Activated CD4-positive, alpha-beta T cell treated with anti-CD3 and anti-CD28 coated beads, Interleukin-2, amount 10 ng/mL, durations not matched to agents 7 days and 5 days (primary cell): ENCODE data around the gene FAM13B. TPM values are rescaled to one million over a fixed set of nuclear protein-coding genes. Genes with fewer than 3 reads are reported as not detected.
"Not testable (repeated sequence)": the region's sequence is repeated elsewhere in the genome, so short reads cannot be mapped to it uniquely, and the experiment has no call there.

ENCODE experiments used
- CTCF ChIA-PET: fragments of 350-600 bp; sonication (Branson Sonifier 250); formaldehyde crosslinking; loops from one replicate; lab custom pipeline; 2021; ENCODE audit warnings: antibody characterized with exemption; lab: Charles Lee
- POLR2A ChIA-PET: fragments of 350-600 bp; sonication (Branson Sonifier 250); formaldehyde crosslinking; loops from one replicate; lab custom pipeline; 2021; ENCODE audit warnings: antibody characterized with exemption; lab: Charles Lee
- DNase-seq: peaks from one replicate; pipeline ENCODE4 v3.0.0-alpha.2; 2020
- H3K27ac Mint-ChIP-seq: one replicate; pipeline ENCODE4 v1.8.0; 2021; ENCODE audit warnings: mild to moderate bottlenecking, moderate library complexity, mixed read lengths
- H3K27me3 Mint-ChIP-seq: one replicate; pipeline ENCODE4 v1.8.0; 2021; ENCODE audit warnings: mixed read lengths
- H3K36me3 Mint-ChIP-seq: one replicate; pipeline ENCODE4 v1.8.0; 2021; ENCODE audit warnings: low read depth, mixed read lengths
- H3K4me1 Mint-ChIP-seq: one replicate; pipeline ENCODE4 v1.8.0; 2021; ENCODE audit warnings: mixed read lengths
- H3K4me3 Mint-ChIP-seq: one replicate; pipeline ENCODE4 v1.8.0; 2021; ENCODE audit warnings: mild to moderate bottlenecking, moderate library complexity, mixed read lengths
- H3K9me3 Mint-ChIP-seq: one replicate; pipeline ENCODE4 v1.8.0; 2021; ENCODE audit warnings: mixed read lengths
- total RNA-seq, 2 experiments: library from RNA; stranded (reverse); gene quantifications; one replicate each; pipeline ENCODE4 v1.2.3, GENCODE V29; 2021

The FAM13B gene
- total RNA-seq, 2 experiments from 2014 or later: 31.3 to 35.2 TPM

DNA sequence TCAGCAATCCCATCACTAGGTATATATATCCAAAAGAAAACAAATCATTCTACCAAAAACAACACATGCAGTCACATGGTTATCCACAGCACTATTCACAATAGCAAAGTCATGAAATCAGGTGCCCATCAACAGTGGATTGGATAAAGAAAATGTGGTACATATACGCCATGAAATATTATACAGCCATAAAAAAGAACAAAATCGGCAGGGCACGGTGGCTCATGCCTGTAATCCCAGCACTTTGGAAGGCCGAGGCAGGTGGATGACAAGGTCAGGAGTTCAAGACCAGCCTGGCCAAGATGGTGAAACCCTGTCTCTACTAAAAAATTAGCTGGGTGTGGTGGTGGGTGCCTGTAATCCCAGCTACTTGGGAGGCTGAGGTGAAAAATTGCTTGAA is 88.6 kb downstream of the FAM13B start:
- H3K4me1 Mint-ChIP-seq, H3K27me3 Mint-ChIP-seq, DNase-seq, POLR2A ChIA-PET, H3K9me3 Mint-ChIP-seq, H3K4me3 Mint-ChIP-seq, H3K27ac Mint-ChIP-seq: not testable (repeated sequence)
- CTCF ChIA-PET: interaction anchor here (1.7 kb wide), 1 partner anchor 92 kb away, joined by 6 read pairs; no protein-coding TSS in a partner anchor
- H3K36me3 Mint-ChIP-seq: peaks cover 70% of the 10 kb centered on the region

DNA sequence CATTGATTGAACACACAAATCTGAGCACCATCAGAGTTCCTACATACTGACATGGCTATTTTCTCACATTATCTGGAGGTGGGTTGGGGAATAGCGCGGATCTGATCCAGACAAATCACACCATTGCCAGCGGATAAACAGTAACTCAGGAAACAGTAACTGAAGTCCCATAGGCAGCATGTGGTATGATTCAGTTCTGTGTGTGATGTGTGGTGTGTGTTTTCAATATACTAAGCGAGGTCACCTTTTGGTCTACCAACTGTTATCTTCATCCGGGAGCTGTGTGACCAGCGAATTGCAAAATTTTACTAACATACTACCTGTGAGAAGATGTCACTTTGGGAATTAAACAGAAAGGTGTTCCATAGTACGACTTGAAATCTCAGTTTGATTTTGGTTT is 93.5 kb downstream of the FAM13B start:
- ChIA-PET CTCF (no interaction called here), POLR2A (no interaction called here)
- no peak overlapping the region for H3K4me3 Mint-ChIP-seq
- no peak overlapping the region for H3K27ac Mint-ChIP-seq
- H3K36me3 Mint-ChIP-seq: peaks cover 51% of the 10 kb centered on the region
- peaks cover 8% of the 10 kb centered on the region for H3K4me1 Mint-ChIP-seq
- no peaks in the 10 kb centered on the region for H3K27me3 Mint-ChIP-seq
- H3K9me3 Mint-ChIP-seq: no peaks in the 10 kb centered on the region
- DNase-seq: no peak

DNA sequence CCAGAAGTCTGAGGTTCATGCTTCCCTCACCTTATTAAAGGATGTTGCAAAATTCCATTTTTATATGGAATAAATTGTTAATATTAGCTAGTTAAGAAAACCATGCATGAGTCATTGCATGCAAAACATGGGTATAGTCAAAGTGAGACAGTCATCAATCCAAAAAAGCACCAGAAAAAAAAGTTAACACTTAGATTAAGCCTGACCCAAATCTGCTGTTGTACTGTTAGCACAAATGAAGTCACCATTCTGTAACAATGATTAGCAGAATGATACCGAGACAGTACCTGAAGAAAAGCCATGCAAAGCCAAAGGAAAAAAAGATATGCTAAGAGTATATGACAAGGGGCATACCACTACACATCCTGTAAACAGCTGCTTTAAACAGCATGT is 94.1 kb downstream of the FAM13B start:
- Mint-ChIP-seq H3K4me3 (no peak overlapping the region), H3K4me1 (peaks cover 8% of the 10 kb centered on the region), H3K27me3 (no peaks in the 10 kb centered on the region), H3K9me3 (no peaks in the 10 kb centered on the region), H3K27ac (no peak overlapping the region), H3K36me3 (peaks cover 46% of the 10 kb centered on the region)
- DNase-seq: no peak
- POLR2A ChIA-PET: interaction anchor here (0.7 kb wide), 1 partner anchor 1356 kb away, joined by 3 read pairs; no protein-coding TSS in a partner anchor
- CTCF ChIA-PET: no interaction called here

DNA sequence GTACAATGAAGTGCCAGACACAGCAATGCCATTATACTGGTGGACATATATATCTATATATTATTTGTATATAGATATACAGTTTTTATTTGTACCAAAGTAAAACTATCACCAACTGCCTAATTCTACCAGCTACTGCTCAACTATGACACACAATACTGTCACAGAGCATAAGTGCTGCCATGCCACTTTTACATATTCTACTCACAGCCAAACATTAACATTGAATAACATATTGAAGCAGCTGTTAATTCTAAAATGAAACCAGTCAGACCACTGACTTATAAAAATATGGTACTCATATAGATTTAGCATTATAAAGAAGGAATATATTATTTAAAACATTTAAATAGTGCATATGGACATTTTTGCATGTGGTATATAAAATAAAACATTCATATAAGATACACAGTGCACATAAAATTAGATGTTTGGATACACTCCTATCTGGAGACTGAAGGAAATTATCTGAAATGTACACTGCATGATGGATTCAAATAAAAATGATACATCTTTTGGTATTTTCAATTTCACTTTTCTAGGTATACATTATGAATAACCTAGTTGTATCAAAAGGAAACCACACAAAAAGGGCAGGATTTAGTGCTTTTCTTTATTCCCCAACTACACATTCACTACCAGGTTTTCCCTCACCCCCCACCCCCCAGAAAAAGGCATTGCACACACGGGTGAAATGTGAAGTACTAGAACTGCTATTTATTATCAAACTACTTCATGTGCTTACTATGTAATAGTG is 94.7 kb downstream of the FAM13B start:
- Mint-ChIP-seq H3K9me3 (no peaks in the 10 kb centered on the region), H3K27ac (no peak overlapping the region), H3K4me1 (peaks cover 8% of the 10 kb centered on the region), H3K4me3 (no peak overlapping the region), H3K27me3 (no peaks in the 10 kb centered on the region), H3K36me3 (peaks cover 46% of the 10 kb centered on the region)
- no peak for DNase-seq
- POLR2A ChIA-PET: interaction anchor here (0.7 kb wide), 1 partner anchor 1357 kb away, joined by 3 read pairs; no protein-coding TSS in a partner anchor
- CTCF ChIA-PET: no interaction called here

DNA sequence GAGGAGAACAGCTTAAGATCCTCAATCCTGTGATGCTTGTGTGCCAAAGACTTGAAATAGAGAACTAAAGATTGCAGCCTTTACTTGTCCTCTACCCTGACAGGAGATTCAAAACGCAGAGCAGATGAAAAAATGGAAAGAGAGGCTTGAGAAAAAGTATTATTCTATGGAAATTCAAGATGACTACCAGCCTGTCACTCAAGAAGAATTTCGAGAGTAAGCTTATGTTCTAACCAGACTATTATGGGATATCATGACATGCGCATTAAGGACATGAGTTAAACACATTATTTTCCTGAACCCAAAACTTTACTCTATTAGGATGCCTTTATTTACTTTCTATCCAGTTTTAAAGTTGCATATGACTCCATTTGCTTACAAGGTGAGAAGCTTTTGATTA is 97.2 kb downstream of the FAM13B start:
- DNase-seq: no peak
- CTCF ChIA-PET: interaction anchor here (0.6 to 1.1 kb wide), 5 partner anchors 11 to 1314 kb away, joined by 3 to 5 read pairs (median 3); no protein-coding TSS in a partner anchor
- Mint-ChIP-seq H3K4me1 (peaks cover 8% of the 10 kb centered on the region), H3K9me3 (no peaks in the 10 kb centered on the region), H3K4me3 (no peak overlapping the region), H3K27me3 (no peaks in the 10 kb centered on the region), H3K36me3 (peaks cover 25% of the 10 kb centered on the region), H3K27ac (no peak overlapping the region)
- POLR2A ChIA-PET: interaction anchor here (0.6 kb wide), 1 partner anchor 1669 kb away, joined by 4 read pairs; no protein-coding TSS in a partner anchor

DNA sequence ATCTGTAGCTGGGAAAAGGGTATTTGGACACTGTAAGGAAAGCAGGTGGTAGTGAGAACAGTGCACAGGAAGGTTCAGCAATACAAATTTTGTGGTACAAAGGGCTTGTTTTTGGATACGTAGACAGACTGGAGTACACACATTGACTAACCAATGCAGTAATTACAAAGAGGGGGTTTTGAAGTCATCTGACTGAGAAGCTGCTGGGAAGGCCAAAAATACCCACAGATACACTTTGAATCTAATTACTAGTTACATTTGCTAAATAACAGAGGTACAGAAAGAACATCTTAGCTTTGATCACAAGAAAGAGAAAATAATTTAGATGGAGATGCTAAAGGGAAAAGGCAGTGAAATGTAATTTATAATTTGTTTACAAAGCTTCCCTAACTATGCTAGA is 97.7 kb downstream of the FAM13B start:
- CTCF ChIA-PET: interaction anchor here (0.6 to 1.1 kb wide), 3 partner anchors 19 to 192 kb away, joined by 3 to 5 read pairs (median 3); no protein-coding TSS in a partner anchor
- no peak overlapping the region for H3K4me3 Mint-ChIP-seq
- POLR2A ChIA-PET: interaction anchor here (0.6 kb wide), 1 partner anchor 1670 kb away, joined by 4 read pairs; no protein-coding TSS in a partner anchor
- no peaks in the 10 kb centered on the region for H3K27me3 Mint-ChIP-seq
- peaks cover 8% of the 10 kb centered on the region for H3K4me1 Mint-ChIP-seq
- no peak overlapping the region for H3K27ac Mint-ChIP-seq
- DNase-seq: no peak
- H3K9me3 Mint-ChIP-seq: no peaks in the 10 kb centered on the region
- H3K36me3 Mint-ChIP-seq: peaks cover 21% of the 10 kb centered on the region

DNA sequence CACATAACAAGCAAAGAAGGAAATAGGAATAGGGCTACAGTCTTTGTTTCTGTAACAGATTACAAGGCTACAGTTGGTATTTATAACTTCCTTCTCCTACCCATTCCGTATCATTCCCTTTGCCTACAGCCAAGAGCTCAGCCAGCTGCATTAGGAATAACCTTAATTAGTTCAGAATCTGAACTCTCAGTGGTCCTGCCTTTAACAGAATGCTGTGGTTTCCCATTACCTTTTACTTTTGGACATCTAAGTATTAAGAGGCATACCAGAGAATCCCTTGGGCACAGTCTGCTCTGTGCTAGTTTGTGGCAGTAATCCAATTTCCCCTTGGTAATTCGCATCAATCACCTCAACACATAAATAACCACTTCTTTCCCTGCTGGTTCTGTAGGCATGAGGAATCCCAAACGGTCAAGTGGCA is 99.4 kb downstream of the FAM13B start:
- Mint-ChIP-seq H3K4me1 (peaks cover 2% of the 10 kb centered on the region), H3K27ac (no peak overlapping the region), H3K36me3 (peaks cover 8% of the 10 kb centered on the region), H3K4me3 (no peak overlapping the region), H3K9me3 (no peaks in the 10 kb centered on the region), H3K27me3 (no peaks in the 10 kb centered on the region)
- DNase-seq: no peak
- ChIA-PET POLR2A (no interaction called here), CTCF (no interaction called here)

DNA sequence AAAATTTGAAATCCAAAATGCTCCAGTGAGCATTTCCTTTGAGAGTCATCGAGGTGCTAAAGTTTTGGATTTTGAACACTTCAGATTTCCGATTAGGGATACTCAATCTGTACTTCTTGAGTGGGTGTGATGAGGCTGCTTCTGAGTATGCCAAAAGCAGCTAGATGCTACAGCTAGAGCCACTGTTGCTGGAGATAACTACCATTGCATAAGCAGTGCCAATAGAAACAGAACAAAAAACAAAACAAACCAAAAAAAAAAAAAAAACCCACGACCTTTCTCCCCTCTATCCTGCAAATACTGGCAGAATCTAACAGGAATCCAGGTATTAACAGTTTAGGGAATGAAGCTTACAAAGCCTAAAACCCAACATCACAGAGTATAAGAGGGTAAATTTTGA is 100.1 kb downstream of the FAM13B start:
- POLR2A ChIA-PET: no interaction called here
- Mint-ChIP-seq H3K27ac (no peak overlapping the region), H3K36me3 (peaks cover 8% of the 10 kb centered on the region), H3K4me1 (peaks cover 2% of the 10 kb centered on the region), H3K9me3 (no peaks in the 10 kb centered on the region), H3K27me3 (no peaks in the 10 kb centered on the region), H3K4me3 (no peak overlapping the region)
- no peak for DNase-seq
- CTCF ChIA-PET: interaction anchor here (0.6 kb wide), 1 partner anchor 215 kb away, joined by 3 read pairs; no protein-coding TSS in a partner anchor

DNA sequence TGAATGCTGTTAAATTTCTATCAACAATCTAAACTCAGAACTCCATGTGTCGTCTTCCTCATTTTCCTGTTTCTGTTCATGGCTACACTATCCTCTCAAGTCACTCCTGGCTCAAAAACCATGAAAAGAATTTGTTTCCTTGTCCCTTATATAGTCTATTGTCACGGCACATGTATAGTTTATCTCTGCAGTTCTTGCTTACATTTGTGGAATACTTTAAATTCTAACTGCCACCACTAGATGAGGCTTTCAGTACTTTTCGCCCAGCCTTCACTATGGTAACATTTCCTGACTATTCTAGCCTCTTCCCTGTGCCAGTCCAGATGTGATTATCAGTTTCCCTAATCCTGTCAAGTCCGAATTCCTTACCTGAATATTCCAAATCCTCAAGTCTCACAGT is 109.0 kb downstream of the FAM13B start:
- ChIA-PET CTCF (no interaction called here), POLR2A (no interaction called here)
- H3K27me3 Mint-ChIP-seq: no peaks in the 10 kb centered on the region
- DNase-seq: no peak
- H3K36me3 Mint-ChIP-seq: no peaks in the 10 kb centered on the region
- no peak overlapping the region for H3K4me3 Mint-ChIP-seq
- H3K4me1 Mint-ChIP-seq: no peaks in the 10 kb centered on the region
- H3K27ac Mint-ChIP-seq: no peak overlapping the region
- no peaks in the 10 kb centered on the region for H3K9me3 Mint-ChIP-seq

DNA sequence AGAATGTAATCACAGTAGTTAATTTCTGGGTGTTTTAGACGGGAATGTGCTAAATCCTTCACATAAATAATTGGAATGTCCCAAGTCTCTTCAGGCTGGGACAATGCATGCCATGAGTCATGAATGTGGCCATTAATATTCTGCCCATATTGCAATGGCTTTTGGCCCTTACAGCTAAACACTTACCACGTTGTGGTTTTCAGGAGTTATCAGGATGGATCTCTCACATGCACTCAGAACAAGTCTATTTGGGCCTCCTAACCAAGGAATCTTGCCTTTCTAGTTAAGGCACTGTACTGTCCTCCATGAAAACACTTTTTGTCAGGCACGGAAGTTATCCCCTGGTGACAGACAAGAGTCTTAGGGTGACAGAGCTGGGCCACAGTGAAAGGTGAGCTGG is 110.9 kb downstream of the FAM13B start:
- no peaks in the 10 kb centered on the region for H3K9me3 Mint-ChIP-seq
- no peak overlapping the region for H3K4me3 Mint-ChIP-seq
- ChIA-PET CTCF (interaction anchor here (1.3 kb wide), 1 partner anchor 31 kb away, joined by 3 read pairs; no protein-coding TSS in a partner anchor), POLR2A (no interaction called here)
- peaks cover 2% of the 10 kb centered on the region for H3K27me3 Mint-ChIP-seq
- H3K36me3 Mint-ChIP-seq: no peaks in the 10 kb centered on the region
- no peak for DNase-seq
- no peaks in the 10 kb centered on the region for H3K4me1 Mint-ChIP-seq
- no peak overlapping the region for H3K27ac Mint-ChIP-seq

DNA sequence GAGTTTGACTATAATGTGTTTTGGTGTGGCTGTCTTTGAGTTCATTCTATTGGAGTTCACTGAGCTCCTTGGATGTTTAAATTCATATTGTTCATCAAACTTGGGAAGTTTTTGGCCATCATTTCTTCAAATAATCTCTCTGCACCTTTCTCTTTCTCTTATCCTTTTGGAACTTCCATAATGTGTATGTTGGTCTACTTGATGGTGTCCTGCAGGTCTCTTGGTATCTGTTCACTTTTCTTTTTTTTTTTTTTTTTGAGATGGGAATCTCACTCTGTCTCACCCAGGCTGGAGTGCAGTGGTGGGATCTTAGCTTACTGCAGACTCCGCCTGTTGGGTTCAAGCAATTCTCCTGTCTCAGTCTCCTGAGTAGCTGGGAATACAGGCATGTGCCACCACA is 116.0 kb downstream of the FAM13B start:
- POLR2A ChIA-PET: interaction anchor here (0.6 kb wide), 1 partner anchor 170 kb away, joined by 8 read pairs; no protein-coding TSS in a partner anchor

DNA sequence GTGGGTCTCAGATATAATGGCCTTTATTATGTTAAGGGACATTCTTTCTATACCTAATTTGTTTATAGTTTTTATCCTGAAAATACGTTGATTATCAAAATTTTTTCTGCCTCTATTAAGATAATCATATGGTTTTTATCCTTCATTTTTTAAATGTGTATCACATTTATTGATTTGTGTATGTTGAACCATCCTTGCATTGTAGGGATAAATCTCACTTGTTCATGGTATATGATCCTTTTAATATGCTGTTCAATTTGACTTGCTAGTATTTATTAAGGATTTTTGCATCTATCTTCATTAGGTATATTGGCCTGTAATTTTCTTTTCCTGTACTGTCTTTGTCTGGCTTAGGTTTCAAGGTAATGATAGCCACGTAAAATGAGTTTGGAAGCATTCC is 118.1 kb downstream of the FAM13B start:
- H3K9me3 Mint-ChIP-seq: peaks cover 7% of the 10 kb centered on the region
- H3K4me1 Mint-ChIP-seq: no peaks in the 10 kb centered on the region
- ChIA-PET CTCF (interaction anchor here (0.9 kb wide), 1 partner anchor 82 kb away, joined by 3 read pairs; no protein-coding TSS in a partner anchor), POLR2A (no interaction called here)
- no peak for DNase-seq
- no peaks in the 10 kb centered on the region for H3K36me3 Mint-ChIP-seq
- peaks cover 4% of the 10 kb centered on the region for H3K27me3 Mint-ChIP-seq
- H3K4me3 Mint-ChIP-seq: no peak overlapping the region
- no peak overlapping the region for H3K27ac Mint-ChIP-seq

More for the DNA sequence above, 116.0 kb downstream of the FAM13B start:
- Mint-ChIP-seq H3K36me3 (no peaks in the 10 kb centered on the region), H3K27me3 (peaks cover 2% of the 10 kb centered on the region), H3K4me3 (no peak overlapping the region), H3K27ac (no peak overlapping the region), H3K9me3 (peaks cover 7% of the 10 kb centered on the region), H3K4me1 (no peaks in the 10 kb centered on the region)
- no peak for DNase-seq
- CTCF ChIA-PET: interaction anchor here (0.6 kb wide), 1 partner anchor 465 kb away, joined by 3 read pairs; no protein-coding TSS in a partner anchor
